Muscle of arm (tissue), 14 donors: Measurements from ENCODE around the gene STRA6. TPM values are rescaled to one million over a fixed set of nuclear protein-coding genes. Genes with fewer than 3 reads are reported as not detected.

Source experiments
- DNase-seq: peaks from one replicate; pipeline ENCODE4 v3.0.0-alpha.2; 2013
- long read RNA-seq, 11 donors: transcript quantifications; one replicate each; lab custom pipeline, GENCODE V29; 2026
- polyA plus RNA-seq, 12 donors: library from polyadenylated mRNA; unstranded; fragments of 120-200 nt; gene quantifications; one replicate each; pipeline ENCODE4 v1.2.1, GENCODE V29; 2013; ENCODE audit not compliant: insufficient read length in 12 of 12

Gene STRA6, protein sequence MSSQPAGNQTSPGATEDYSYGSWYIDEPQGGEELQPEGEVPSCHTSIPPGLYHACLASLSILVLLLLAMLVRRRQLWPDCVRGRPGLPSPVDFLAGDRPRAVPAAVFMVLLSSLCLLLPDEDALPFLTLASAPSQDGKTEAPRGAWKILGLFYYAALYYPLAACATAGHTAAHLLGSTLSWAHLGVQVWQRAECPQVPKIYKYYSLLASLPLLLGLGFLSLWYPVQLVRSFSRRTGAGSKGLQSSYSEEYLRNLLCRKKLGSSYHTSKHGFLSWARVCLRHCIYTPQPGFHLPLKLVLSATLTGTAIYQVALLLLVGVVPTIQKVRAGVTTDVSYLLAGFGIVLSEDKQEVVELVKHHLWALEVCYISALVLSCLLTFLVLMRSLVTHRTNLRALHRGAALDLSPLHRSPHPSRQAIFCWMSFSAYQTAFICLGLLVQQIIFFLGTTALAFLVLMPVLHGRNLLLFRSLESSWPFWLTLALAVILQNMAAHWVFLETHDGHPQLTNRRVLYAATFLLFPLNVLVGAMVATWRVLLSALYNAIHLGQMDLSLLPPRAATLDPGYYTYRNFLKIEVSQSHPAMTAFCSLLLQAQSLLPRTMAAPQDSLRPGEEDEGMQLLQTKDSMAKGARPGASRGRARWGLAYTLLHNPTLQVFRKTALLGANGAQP
- 1 to 10 TPM in 7 of 12 donors, under 1 TPM in 3, not detected in 2; 0.71 to 3.4 (median 1.0) TPM for polyA plus RNA-seq
- long read RNA-seq, donor 1: 0 reads
- long read RNA-seq, donor 2: 0 reads
- long read RNA-seq, donor 3: 0 reads
- long read RNA-seq, donor 4: 0 reads
- long read RNA-seq, donor 5: 0 reads
- long read RNA-seq, donor 6: 0 reads
- long read RNA-seq, donor 7: 0 reads
- long read RNA-seq, donor 8: 0 reads
- long read RNA-seq, donor 9: 0 reads
- long read RNA-seq, donor 10: 0 reads
- long read RNA-seq, donor 11: 0 reads

DNA sequence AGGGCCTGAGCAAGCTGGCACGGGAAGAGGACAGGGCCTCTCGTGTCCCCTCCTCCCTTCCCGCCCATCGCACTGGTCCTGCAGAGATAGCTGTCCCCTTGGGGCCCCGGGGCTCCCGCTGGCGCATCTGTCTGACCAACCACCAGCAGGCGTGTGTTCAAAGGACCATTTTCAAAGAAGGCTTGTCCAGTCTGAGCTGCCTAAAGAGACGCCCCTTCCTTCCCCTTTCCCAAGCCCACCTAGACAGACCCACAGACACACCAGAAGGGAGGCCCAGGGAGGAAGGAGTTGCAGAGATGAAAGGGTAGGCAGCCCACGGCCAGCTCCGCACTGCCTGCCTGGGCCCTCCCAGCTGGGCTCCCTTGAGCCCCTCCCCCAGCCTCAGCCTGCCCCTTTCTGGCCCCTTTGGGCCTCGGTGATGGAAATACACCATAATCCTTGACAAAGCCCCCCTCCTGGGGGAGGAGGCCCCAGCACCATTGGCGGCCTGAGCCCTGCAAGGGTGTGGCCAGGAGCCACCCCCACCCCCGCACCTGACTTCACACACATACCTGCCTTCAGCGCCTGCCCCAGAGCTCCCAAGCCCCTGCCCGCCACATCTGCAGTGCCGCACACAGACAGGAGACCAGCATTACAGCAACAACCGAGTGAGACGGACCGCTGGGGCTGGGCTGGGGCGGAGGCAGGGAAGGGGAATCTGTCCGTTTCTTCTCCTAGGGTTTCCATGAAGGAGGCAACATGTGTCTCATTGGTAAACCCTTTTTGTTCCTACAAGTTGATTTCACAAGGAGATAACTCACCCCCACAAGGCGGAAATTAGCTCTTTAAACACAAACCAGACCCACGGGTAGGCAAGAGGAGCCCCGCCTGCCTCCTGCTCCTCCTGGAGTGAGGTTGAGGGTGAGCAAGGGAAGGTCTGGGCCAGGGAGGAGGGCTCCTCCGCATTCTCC, at the start of gene STRA6:
Gene STRA6, minus strand, starts transcription at position 336 of the 950 bp plus-strand sequence. CDS start 520 bp downstream, outside the sequence.
- no peak for DNase-seq

DNA sequence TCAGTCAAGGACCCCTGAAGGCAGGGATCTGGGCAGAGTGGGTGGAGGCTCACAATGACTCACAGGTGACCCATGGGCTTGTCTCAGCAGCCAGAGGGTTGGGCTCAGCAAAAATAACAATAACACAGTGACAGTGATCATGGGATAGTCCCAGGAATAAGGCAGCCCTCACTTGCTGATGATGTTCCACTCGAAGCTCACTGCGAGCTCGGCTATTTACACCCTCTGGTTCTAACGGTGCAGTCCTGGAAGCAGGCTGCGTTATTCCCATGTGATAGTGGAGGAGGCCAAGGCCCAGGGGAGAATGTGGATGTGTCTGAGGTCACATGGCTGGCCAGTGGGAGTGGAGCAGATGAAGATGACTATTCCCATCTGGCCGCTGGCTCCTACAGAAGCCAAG, 49.7 kb upstream of the STRA6 start:
- no peak for DNase-seq

- no peak for DNase-seq
These were observed 48.7 kb upstream of the STRA6 start for GRCh38 chr15:74251131-74251811.

DNA sequence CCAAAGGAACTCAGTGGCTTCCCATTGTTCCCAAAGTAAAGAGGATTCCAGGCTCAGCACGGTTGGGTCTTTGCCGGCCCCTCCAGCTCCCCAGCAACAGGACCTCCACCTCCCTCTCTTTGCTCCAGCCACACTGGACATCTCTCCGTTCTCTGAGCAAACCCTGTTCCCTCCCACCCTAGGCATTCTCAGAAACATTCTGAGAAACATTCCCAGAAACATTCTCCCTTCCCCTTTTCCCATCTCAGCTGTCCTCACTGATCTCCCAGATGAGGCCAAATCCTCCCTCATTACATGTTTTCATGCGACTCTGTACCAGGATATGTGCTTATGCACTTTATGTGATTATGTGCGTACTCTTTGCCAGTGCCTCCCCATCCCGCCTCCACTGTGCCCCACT, 47.7 kb upstream of the STRA6 start:
- DNase-seq: no peak

DNA sequence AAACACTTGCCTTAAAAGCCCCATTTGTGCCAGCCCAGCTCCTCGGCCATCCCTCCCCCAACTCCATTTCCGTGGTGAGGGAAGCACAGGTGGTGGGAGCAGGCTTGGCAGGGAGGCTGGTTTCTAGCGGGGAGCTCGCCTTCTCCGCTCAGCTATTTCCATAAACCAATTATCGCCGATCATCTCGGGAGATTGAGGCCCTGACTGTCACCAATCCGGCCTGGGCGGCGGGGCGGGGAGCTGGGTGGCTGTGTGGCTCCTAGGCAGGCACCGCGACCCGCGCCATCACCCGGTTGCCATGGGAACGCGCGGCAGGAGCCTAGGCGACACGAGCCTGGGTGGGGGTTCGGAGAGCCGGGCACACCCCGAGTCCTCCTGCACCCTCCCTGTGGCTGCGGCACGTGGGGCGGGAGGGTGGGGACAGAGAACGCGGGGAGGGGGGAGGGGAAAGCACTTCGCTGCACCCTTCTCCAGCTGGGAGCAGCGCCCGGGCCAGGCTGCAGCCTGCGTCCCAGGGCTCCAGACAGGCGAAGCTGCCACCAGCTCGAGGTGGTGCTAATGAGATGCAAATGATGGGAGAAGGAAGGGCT, 42.9 kb upstream of the STRA6 start:
- DNase-seq: no peak

DNA sequence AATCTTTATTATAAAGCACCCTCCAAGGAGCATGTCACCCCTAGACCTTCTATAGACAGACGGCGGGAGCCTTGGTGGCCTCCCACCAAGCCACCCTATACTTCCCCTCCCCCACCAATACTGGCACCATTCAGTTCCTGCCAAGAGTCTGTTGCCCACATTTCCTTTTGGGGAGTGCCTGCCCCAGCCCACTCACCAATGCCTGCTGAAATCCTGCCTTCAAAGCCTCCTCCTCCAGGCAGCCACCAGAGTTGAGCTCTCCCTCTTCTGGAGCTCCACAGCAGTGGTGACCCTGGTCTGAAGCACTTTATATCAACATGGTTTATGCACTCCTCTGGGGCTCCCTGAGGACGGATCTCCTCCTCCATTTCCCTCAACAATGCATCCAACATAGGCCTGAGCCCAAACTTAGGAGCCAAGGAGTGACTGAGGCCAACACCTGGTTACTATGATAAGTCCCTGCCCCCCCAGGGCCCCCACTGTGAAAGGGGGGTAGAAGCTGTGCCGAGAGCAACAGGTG, 42.3 kb upstream of the STRA6 start:
- no peak for DNase-seq

DNA sequence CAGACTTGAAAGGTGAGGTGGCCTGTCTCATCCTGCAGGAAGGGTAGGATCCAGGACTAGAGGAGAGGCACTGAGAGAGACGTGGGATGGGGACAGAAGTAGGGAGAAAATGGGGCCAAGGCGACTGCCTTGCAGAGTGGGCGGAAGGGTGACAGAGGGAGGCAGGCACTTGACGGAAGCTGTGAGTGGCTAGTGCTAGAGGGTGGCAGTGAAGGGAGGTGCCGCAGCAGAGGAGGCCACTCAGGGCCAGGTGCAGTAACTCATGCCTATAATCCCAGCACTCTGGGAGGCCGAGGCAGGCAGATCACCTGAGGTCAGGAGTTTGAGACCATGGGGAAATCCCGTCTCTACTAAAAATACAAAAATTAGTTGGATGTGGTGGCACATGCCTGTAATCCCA, 40.8 kb upstream of the STRA6 start:
- DNase-seq: no peak

DNA sequence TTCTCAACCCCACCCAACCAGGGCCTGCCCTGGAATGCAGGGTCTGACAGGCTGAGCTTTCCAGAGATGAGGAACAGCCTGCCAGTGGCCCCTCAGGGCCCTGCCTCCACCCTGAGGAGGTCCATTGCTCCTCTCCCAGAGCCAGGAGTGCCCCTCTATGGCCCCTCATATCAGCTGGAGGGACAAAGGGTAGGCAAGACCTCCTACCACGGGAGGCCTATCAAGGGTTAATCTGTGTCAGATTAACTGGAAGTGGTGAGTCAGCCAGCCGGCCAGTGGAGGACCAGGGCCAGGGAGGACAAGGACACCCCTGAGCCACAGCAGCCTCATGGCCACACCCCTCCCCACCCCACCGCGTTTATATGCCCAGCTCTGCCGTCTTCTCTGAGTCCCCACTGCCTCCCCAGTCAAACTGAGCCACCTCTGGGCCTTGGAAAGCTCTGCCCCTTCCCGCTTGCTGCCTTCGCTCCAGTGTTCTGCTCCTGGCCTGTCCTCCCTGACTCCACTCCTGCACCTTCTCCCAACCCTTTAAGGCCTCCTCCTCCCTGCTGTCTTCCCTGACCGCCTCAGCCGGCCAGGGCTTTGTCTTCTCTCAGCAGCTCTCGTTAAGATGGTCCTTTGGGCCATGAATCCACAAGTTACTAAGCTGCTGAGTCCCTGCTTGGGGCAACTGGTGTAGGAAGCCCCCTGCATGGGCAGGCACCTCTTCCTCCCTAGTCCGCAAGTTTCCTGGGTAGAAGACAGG, 40.0 kb upstream of the STRA6 start:
- no peak for DNase-seq

GRCh38 chr15:74240897-74241614, 38.5 kb upstream of the STRA6 start:
- DNase-seq: no peak

DNA sequence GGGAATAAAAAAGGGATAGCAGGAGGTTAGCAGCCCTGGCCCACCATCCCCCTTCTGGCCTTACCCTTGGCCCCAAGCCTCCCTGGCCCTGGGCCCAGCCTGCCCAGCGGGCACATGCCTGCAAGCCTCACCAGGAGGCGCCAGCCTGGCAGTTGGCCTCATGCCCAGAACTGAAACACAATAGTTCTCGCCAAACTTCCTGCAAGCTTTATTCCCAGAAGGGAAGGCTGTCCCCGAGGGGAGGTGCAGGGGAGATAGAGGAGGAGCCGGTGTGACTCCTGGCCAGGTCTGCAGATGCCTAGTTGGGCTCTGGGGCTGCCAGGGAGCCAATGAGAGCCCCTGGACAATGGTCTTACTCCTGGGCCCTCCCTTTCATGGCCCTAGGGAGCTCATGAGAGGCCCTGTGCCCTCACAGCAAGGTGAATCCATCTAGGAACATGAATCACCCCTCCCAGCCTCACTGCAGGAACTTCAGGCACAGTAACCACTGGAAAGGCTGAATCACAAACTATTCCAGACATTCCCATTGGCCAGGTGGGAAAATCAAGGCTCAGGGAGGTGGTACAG, 37.5 kb upstream of the STRA6 start:
- DNase-seq: no peak

DNA sequence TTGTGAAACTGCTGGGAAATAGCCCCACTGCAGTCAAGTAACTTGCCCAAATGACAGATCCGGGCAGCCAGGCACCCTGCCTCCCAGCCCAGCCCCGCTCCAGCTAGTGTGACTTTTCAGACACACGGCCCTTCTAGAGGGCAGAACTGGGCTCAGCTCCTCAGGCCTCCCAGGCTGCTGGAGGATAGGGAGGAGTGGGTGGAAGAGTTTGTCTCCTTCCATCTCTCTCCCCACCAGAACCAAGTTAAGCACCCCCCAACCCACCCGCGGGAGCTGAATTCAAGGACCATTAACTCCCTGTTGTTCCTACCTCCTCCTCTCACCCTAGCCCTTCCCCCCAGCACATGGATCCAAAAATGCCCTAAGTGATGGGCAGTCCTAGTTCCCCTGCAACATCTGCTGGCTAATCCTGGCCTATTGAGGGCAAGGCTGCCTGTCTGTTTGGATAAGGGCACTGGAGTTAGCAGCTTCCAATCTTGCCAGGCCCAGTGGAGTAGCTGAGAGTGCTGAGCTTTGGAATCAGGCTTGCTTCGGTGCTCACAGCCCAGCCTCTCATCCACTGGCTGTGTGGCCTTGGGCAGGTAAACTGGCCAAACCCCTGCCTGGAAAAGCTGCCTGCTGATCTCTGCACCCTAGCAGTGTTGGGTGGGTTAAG, 36.6 kb upstream of the STRA6 start:
- DNase-seq: no peak

GRCh38 chr15:74235962-74236361, 33.4 kb upstream of the STRA6 start, which contains the start of gene CCDC33:
Gene CCDC33, plus strand, starts transcription at chr15:74236326. Its CDS starts 394 bp downstream, at chr15:74236720.
- DNase-seq: no peak

DNA sequence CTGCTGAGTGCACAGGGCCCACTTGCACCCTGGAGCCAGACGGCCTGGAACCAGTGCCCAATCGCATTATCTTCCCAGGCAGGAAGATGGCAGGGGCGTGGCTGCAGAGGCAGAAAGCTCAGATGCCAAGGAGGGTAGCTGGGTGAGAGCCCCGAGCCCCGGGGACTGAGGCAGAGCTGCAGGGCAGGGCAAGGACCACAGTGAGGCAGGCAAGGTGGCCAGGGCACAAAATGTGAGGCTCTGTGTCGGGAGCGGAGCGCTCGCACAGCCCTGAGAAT, 31.9 kb upstream of the STRA6 start:
- DNase-seq: no peak

GRCh38 chr15:74233851-74234597, 31.4 kb upstream of the STRA6 start:
- DNase-seq: no peak

DNA sequence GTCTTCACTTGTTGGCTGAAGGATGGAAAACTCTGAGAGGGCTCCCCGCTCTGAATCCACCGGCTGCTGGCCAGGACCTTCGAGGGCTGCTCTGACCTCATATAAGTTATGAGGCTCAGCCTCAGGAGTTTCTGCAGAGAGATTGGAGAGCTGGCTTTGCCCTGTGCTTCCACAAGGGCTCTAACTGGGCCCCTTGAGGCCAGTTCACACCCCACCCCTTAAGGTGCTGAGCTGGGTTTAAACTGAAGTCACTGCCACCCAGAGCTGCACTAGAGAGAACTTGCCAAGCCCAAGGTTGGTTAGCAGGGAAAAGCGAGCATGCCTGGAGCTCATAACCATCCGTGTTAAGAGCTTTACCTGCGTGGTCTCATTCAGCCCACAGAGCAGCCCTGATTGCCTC, 30.8 kb upstream of the STRA6 start:
- DNase-seq: no peak

DNA sequence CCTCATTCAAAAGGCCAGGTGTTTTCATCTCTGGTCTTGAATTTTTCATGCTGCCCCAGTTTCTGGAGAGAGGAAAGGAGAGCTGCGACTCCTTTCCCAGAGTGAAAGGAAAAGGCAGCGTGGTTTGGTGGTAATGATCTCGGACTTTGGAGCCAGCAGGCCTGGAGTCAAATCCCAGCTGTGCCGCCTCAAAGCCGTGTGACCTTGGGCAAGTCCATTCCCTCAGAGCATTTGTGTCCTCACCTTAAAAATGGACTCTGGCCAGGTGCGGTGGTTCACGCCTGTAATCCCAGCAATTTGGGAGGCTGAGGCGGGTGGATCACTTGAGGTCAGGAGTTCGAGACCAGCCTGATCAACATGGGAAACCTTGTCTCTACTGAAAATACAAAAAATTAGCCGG, 28.9 kb upstream of the STRA6 start:
- no peak for DNase-seq

DNA sequence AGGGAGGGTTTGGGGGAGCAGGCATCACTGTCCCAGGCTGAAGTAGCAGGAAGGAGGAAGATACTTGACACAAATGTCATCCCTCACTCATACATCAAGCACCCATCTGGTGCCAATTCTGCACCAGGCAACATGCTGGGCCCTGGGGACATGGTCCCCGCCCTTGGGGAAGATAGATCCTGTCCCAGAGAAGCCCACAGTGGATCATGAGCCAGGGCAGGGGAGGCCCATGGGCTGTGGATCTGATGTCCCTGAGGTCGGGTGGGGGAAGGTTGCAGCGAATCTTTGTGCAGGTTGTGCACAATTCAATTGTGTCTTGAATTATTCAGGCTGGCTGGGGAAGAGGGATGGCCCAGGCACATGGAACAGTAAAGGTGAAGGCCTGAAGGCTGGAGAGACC, 27.1 kb upstream of the STRA6 start:
- DNase-seq: no peak

GRCh38 chr15:74228723-74229081, 26.1 kb upstream of the STRA6 start:
- no peak for DNase-seq
